SK-N-SH (cell line): ENCODE results near the gene CCR8. TPM values are rescaled to one million over a fixed set of nuclear protein-coding genes. Genes with fewer than 3 reads are reported as not detected.

Source experiments
- CTCF ChIA-PET: fragments of 300-600, 350-600 bp; formaldehyde crosslinking; extraction: SDS; loops from one replicate; lab custom pipeline; 2021; lab: Yijun Ruan, JAX
- POLR2A ChIA-PET: fragments of 350-600 bp; sonication (Branson Sonifier 250); formaldehyde crosslinking; extraction: SDS; loops from one replicate; lab custom pipeline; 2020; ENCODE audit warnings: antibody characterized with exemption, inconsistent platforms; lab: Yijun Ruan, JAX
- DNase-seq: peaks from one replicate; pipeline ENCODE4 v3.0.0; 2012
- H2AFZ ChIP-seq: fragments of 200-600 bp; sonication (generic); 2 replicates; pipeline ENCODE4 v1.8.1; 2016; ENCODE audit warnings: antibody characterized with exemption, mild to moderate bottlenecking, low read depth
- H3F3A ChIP-seq: fragments of 200-600 bp; sonication (generic); replicated peaks from 2 replicates; pipeline ENCODE3; 2016; ENCODE audit warnings: antibody characterized with exemption, mild to moderate bottlenecking; ENCODE audit not compliant: insufficient read depth
- H3K27ac ChIP-seq, 2 experiments: fragments of 200-500 bp in 1 of 2; fragments of 200-600 bp in 1 of 2; sonication (Bioruptor generic) in 1 of 2; sonication (generic), shearing (Covaris generic) in 1 of 2; 2 replicates each; pipeline versions ENCODE4 v1.5.1 to v1.6.1; 2014 to 2016; ENCODE audit warnings: low read depth in 2 of 2, inconsistent platforms in 1 of 2, low read length in 1 of 2, mild to moderate bottlenecking in 1 of 2, mixed read lengths in 1 of 2
- H3K27me3 ChIP-seq: fragments of 200-600 bp; sonication (generic), shearing (Covaris generic); 2 replicates; pipeline ENCODE4 v1.6.1; 2016; ENCODE audit warnings: mixed run types; ENCODE audit not compliant: insufficient read depth
- H3K36me3 ChIP-seq, 2 experiments: fragments of 200-500 bp in 1 of 2; fragments of 200-600 bp in 1 of 2; sonication (Bioruptor generic) in 1 of 2; sonication (generic) in 1 of 2; replicated peaks in 1 of 2; 2 replicates each; pipeline versions ENCODE3 to v1.5.1; 2014 to 2016; ENCODE audit warnings: low read length in 1 of 2, mild to moderate bottlenecking in 1 of 2; ENCODE audit not compliant: insufficient read depth in 2 of 2, control insufficient read depth in 1 of 2
- H3K4me1 ChIP-seq, 2 experiments: fragments of 200-500 bp in 1 of 2; fragments of 200-600 bp in 1 of 2; sonication (Bioruptor generic) in 1 of 2; sonication (generic), shearing (Covaris generic) in 1 of 2; 2 replicates each; pipeline versions ENCODE4 v1.5.1 to v1.6.1; 2014 to 2016; ENCODE audit warnings: low read depth in 1 of 2, low read length in 1 of 2, mixed run types in 1 of 2; ENCODE audit not compliant: insufficient read depth in 2 of 2, control insufficient read depth in 1 of 2
- H3K4me2 ChIP-seq: fragments of 200-600 bp; sonication (generic), shearing (Covaris generic); 2 replicates; pipeline ENCODE4 v1.6.1; 2017; ENCODE audit warnings: mixed run types
- H3K4me3 ChIP-seq, 2 experiments: fragments of 200-500 bp in 1 of 2; fragments of 200-600 bp in 1 of 2; sonication (Bioruptor generic) in 1 of 2; sonication (generic), shearing (Covaris generic) in 1 of 2; 2 replicates each; pipeline versions ENCODE4 v1.5.1 to v1.8.1; 2014 to 2016; ENCODE audit warnings: low read depth in 2 of 2, inconsistent platforms in 1 of 2, low read length in 1 of 2, mild to moderate bottlenecking in 1 of 2, mixed read lengths in 1 of 2, moderate library complexity in 1 of 2
- H3K79me2 ChIP-seq: fragments of 200-600 bp; sonication (generic); 2 replicates; pipeline ENCODE4 v1.8.1; 2017; ENCODE audit warnings: mild to moderate bottlenecking; ENCODE audit not compliant: insufficient read depth
- H3K9ac ChIP-seq: fragments of 200-600 bp; sonication (generic); 2 replicates; pipeline ENCODE4 v1.6.1; 2017; ENCODE audit warnings: mixed run types
- H3K9me2 ChIP-seq: fragments of 200-600 bp; sonication (generic); 2 replicates; pipeline ENCODE4 v1.6.1; 2017; ENCODE audit warnings: mixed run types
- H3K9me3 ChIP-seq: fragments of 200-600 bp; sonication (generic); 2 replicates; pipeline ENCODE4 v1.6.1; 2017; ENCODE audit warnings: mixed run types, mild to moderate bottlenecking, moderate library complexity
- H4K20me1 ChIP-seq: fragments of 200-600 bp; sonication (generic); 2 replicates; pipeline ENCODE4 v1.6.1; 2017; ENCODE audit warnings: mild to moderate bottlenecking, mixed run types; ENCODE audit not compliant: insufficient read depth
- ELF1 ChIP-seq: IDR thresholded peaks from 2 replicates; pipeline ENCODE4 v1.4.0; 2012
- EP300 ChIP-seq, 2 experiments: IDR thresholded peaks; 2 replicates each; pipeline versions ENCODE4 v1.4.0 to v1.6.1; 2012; ENCODE audit warnings: borderline replicate concordance in 1 of 2, low read depth in 1 of 2, low read length in 1 of 2
- FOSL2 ChIP-seq: IDR thresholded peaks from 2 replicates; pipeline ENCODE4 v1.4.0; 2012; ENCODE audit warnings: low read depth, mild to moderate bottlenecking, moderate library complexity, borderline replicate concordance
- FOXJ3 ChIP-seq: sonication (generic); formaldehyde crosslinking; IDR thresholded peaks from 2 replicates; pipeline ENCODE4 v1.5.1; 2020; ENCODE audit warnings: mild to moderate bottlenecking, missing genetic modification reagents
- MEF2A ChIP-seq: IDR thresholded peaks from 2 replicates; pipeline ENCODE4 v1.4.0; 2012; ENCODE audit warnings: low read depth, borderline replicate concordance
- MXI1 ChIP-seq: IDR thresholded peaks from 2 replicates; pipeline ENCODE4 v1.6.1; 2012; ENCODE audit warnings: mild to moderate bottlenecking, low read depth, low read length, improper control_type of control experiment
- NRF1 ChIP-seq: IDR thresholded peaks from 2 replicates; pipeline ENCODE4 v1.6.1; 2012; ENCODE audit warnings: low read depth, mild to moderate bottlenecking, low read length
- RAD21 ChIP-seq: IDR thresholded peaks from 2 replicates; pipeline ENCODE4 v1.6.1; 2012; ENCODE audit warnings: mild to moderate bottlenecking, low read length
- REST ChIP-seq: IDR thresholded peaks from 2 replicates; pipeline ENCODE4 v1.6.1; 2012; ENCODE audit warnings: mild to moderate bottlenecking, low read depth, low read length, moderate library complexity
- SIN3A ChIP-seq: IDR thresholded peaks from 2 replicates; pipeline ENCODE4 v1.6.1; 2012; ENCODE audit warnings: low read depth, mild to moderate bottlenecking, low read length, moderate library complexity, borderline replicate concordance
- SMC3 ChIP-seq: IDR thresholded peaks from 2 replicates; pipeline ENCODE4 v1.6.1; 2012; ENCODE audit warnings: low read depth, low read length, improper control_type of control experiment
- TAF1 ChIP-seq: IDR thresholded peaks from 2 replicates; pipeline ENCODE4 v1.6.1; 2012; ENCODE audit warnings: low read depth, mild to moderate bottlenecking, low read length, moderate library complexity, borderline replicate concordance
- WGBS: methylation state at CpG from one replicate; pipeline ENCODE4 v1.1.6; 2017; ENCODE audit warnings: low lambda C conversion rate; 5-methylcytosine and 5-hydroxymethylcytosine counted together
- polyA plus RNA-seq, 3 experiments: library from polyadenylated mRNA; depleted of rRNA; stranded (reverse); fragments of >200 nt; gene quantifications; 2 replicates each; pipeline ENCODE4 v1.2.3, GENCODE V29; 2012
- TF ChIP-seq, protein P1 (sequence below): fragments of 200-600 bp; sonication (generic); IDR thresholded peaks from 2 replicates; pipeline ENCODE4 v1.6.1; 2017; ENCODE audit warnings: antibody characterized with exemption, mild to moderate bottlenecking, moderate library complexity
- TF ChIP-seq, protein P2 (sequence below): fragments of 150-350 bp; IDR thresholded peaks from 2 replicates; pipeline ENCODE4 v1.6.1; 2016; ENCODE audit warnings: mild to moderate bottlenecking, low read depth, low read length
- TF ChIP-seq, protein P3 (sequence below): IDR thresholded peaks from 2 replicates; pipeline ENCODE4 v1.4.0; 2012; ENCODE audit warnings: low read depth

The CCR8 gene
- polyA plus RNA-seq, 1 of the 3 experiments (the other 2 are of a cell fraction), result not detected

- H3K4me2 ChIP-seq, result no peak overlapping the region
- DNase-seq, result no peak
- POLR2A ChIA-PET, result no interaction called here
- no peaks in the 10 kb centered on the region for H3K27me3 ChIP-seq
- no peaks in the 10 kb centered on the region for H3K4me1 ChIP-seq
- CTCF ChIA-PET, result no interaction called here
- 38% methylated on average over 8 of the region's 8 CpGs for WGBS
- no peaks in the 10 kb centered on the region for H4K20me1 ChIP-seq
- H3F3A ChIP-seq, result no peaks in the 10 kb centered on the region
- no peaks in the 10 kb centered on the region for H3K9me2 ChIP-seq
- H3K79me2 ChIP-seq, result no peaks in the 10 kb centered on the region
- H3K9ac ChIP-seq, result no peak overlapping the region
- no peak overlapping the region for H3K27ac ChIP-seq
- no peaks in the 10 kb centered on the region for H3K9me3 ChIP-seq
- H2AFZ ChIP-seq, result no peak overlapping the region
- TF ChIP-seq ELF1 (no peak), FOSL2 (no peak), MEF2A (no peak), NRF1 (no peak), EP300 (IDR thresholded peaks at IDR 0.05; ENCODE audit: borderline replicate concordance in 1 of 2, low read depth in 1 of 2, low read length in 1 of 2) (no peak), FOXJ3 (CRISPR knock-in tag) (no peak), RAD21 (no peak)
- TF ChIP-seq, protein P1, sequence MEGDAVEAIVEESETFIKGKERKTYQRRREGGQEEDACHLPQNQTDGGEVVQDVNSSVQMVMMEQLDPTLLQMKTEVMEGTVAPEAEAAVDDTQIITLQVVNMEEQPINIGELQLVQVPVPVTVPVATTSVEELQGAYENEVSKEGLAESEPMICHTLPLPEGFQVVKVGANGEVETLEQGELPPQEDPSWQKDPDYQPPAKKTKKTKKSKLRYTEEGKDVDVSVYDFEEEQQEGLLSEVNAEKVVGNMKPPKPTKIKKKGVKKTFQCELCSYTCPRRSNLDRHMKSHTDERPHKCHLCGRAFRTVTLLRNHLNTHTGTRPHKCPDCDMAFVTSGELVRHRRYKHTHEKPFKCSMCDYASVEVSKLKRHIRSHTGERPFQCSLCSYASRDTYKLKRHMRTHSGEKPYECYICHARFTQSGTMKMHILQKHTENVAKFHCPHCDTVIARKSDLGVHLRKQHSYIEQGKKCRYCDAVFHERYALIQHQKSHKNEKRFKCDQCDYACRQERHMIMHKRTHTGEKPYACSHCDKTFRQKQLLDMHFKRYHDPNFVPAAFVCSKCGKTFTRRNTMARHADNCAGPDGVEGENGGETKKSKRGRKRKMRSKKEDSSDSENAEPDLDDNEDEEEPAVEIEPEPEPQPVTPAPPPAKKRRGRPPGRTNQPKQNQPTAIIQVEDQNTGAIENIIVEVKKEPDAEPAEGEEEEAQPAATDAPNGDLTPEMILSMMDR, result no peak
- H3K4me3 ChIP-seq, result no peak overlapping the region
- no peaks in the 10 kb centered on the region for H3K36me3 ChIP-seq
Observed at GRCh38 chr3:39361252-39361927, 31.9 kb downstream of the CCR8 start.

DNA sequence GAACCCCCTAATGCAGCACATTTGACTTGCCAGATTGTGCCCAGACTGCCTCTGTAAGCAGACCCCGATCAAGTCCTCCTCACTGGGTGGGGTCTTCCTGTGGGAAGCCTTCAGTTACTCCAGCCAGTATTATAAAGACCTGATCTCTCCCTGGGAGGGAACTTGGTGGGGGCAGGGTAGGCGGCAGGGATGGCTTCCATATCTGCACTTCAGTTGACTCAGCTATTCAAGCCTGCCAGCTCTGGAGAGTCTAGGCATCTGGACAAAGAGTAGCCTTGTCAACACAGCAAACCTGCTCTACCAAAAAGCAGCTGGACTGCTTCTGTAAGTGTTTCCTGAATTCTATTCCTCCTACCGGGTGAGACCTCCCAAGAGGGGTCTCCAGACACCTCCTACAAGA is 32.7 kb downstream of the CCR8 start:
- ChIA-PET CTCF (no interaction called here), POLR2A (no interaction called here)
- Histone ChIP-seq H2AFZ (no peak overlapping the region), H3K36me3 (no peaks in the 10 kb centered on the region), H3K27ac (no peak overlapping the region), H3K9me2 (no peaks in the 10 kb centered on the region), H3K9me3 (no peaks in the 10 kb centered on the region), H3F3A (no peaks in the 10 kb centered on the region), H3K4me1 (no peaks in the 10 kb centered on the region), H3K27me3 (no peaks in the 10 kb centered on the region), H3K4me3 (no peak overlapping the region), H3K4me2 (no peak overlapping the region), H4K20me1 (no peaks in the 10 kb centered on the region), H3K9ac (no peak overlapping the region), H3K79me2 (no peaks in the 10 kb centered on the region)
- TF ChIP-seq MXI1 (no peak), TAF1 (no peak), FOXJ3 (CRISPR knock-in tag) (no peak), REST (no peak), SMC3 (no peak), SIN3A (no peak)
- TF ChIP-seq, protein P2, sequence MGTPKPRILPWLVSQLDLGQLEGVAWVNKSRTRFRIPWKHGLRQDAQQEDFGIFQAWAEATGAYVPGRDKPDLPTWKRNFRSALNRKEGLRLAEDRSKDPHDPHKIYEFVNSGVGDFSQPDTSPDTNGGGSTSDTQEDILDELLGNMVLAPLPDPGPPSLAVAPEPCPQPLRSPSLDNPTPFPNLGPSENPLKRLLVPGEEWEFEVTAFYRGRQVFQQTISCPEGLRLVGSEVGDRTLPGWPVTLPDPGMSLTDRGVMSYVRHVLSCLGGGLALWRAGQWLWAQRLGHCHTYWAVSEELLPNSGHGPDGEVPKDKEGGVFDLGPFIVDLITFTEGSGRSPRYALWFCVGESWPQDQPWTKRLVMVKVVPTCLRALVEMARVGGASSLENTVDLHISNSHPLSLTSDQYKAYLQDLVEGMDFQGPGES, result no peak
- TF ChIP-seq, protein P3, sequence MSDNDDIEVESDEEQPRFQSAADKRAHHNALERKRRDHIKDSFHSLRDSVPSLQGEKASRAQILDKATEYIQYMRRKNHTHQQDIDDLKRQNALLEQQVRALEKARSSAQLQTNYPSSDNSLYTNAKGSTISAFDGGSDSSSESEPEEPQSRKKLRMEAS, result no peak
- TF ChIP-seq, all 33 proteins: peak for 0
- 30% methylated on average over 2 of the region's 3 CpGs for WGBS
- DNase-seq, result no peak
